H1 (cell line): ENCODE measurements around the gene TBCA. TPM values are rescaled to one million over a fixed set of nuclear protein-coding genes. Genes with fewer than 3 reads are reported as not detected.

Source experiments
- CTCF ChIA-PET: fragments of 300-600 bp; sonication (Branson Sonifier 250); formaldehyde crosslinking; loops from one replicate; lab custom pipeline; 2021; ENCODE audit not compliant: partially characterized antibody; lab: Charles Lee
- POLR2A ChIA-PET: fragments of 300-600 bp; sonication (Branson Sonifier 250); formaldehyde crosslinking; loops from one replicate; lab custom pipeline; 2021; ENCODE audit warnings: inconsistent platforms; ENCODE audit not compliant: partially characterized antibody; lab: Charles Lee
- DNase-seq, 2 experiments: peaks; one replicate each; pipeline versions ENCODE4 v3.0.0 to v3.0.0-alpha.2; 2010 to 2022; ENCODE audit warnings: low spot score in 2 of 2, low read depth in 1 of 2, mixed read lengths in 1 of 2
- FAIRE-seq: peaks from 2 replicates; lab custom pipeline; 2011; peaks lifted over from hg19 to GRCh38; lab: Jason Lieb, UNC
- H2AFZ ChIP-seq: 2 replicates; pipeline ENCODE4 v1.8.1; 2012; ENCODE audit warnings: low read length, inconsistent platforms
- H2AK5ac ChIP-seq: 2 replicates; pipeline ENCODE4 v1.6.1; 2013; ENCODE audit warnings: low read depth, low read length
- H2BK120ac ChIP-seq: replicated peaks from 2 replicates; pipeline ENCODE3; 2013; ENCODE audit warnings: low read depth, low read length, inconsistent platforms
- H2BK12ac ChIP-seq: 2 replicates; pipeline ENCODE4 v1.6.1; 2013; ENCODE audit warnings: low read depth, low read length
- H2BK15ac ChIP-seq: 2 replicates; pipeline ENCODE4 v1.6.1; 2013; ENCODE audit warnings: low read length
- H2BK20ac ChIP-seq: 2 replicates; pipeline ENCODE4 v1.6.1; 2013; ENCODE audit warnings: low read length
- H2BK5ac ChIP-seq: 2 replicates; pipeline ENCODE4 v1.6.1; 2013; ENCODE audit warnings: low read depth, low read length
- H3K14ac ChIP-seq: 2 replicates; pipeline ENCODE4 v1.6.1; 2013; ENCODE audit warnings: inconsistent platforms; ENCODE audit not compliant: insufficient read length
- H3K18ac ChIP-seq: 2 replicates; pipeline ENCODE4 v1.6.1; 2013; ENCODE audit warnings: low read length; ENCODE audit errors: extremely low read depth
- H3K23ac ChIP-seq: 2 replicates; pipeline ENCODE4 v1.6.1; 2013; ENCODE audit warnings: inconsistent platforms; ENCODE audit not compliant: insufficient read length
- H3K23me2 ChIP-seq: 2 replicates; pipeline ENCODE4 v1.6.1; 2013; ENCODE audit warnings: low read depth, low read length
- H3K27ac ChIP-seq: 2 replicates; pipeline ENCODE4 v1.6.1; 2011; ENCODE audit warnings: low read depth, low read length, inconsistent platforms
- H3K27me3 ChIP-seq, 4 experiments: replicated peaks in 1 of 4; 1 replicate in 1 of 4; 2 replicates in 3 of 4; pipeline versions ENCODE4 v1.6.1 to v1.8.1; 2011 to 2013; ENCODE audit warnings: low read length in 3 of 4, mild to moderate bottlenecking in 3 of 4, inconsistent platforms in 2 of 4, mixed read lengths in 2 of 4, moderate library complexity in 1 of 4; ENCODE audit not compliant: control insufficient read depth in 3 of 4, insufficient read depth in 3 of 4; ENCODE audit errors: extremely low read depth in 1 of 4
- H3K36me3 ChIP-seq, 4 experiments: 2 replicates each; pipeline versions ENCODE4 v1.6.1 to v1.8.1; 2011 to 2013; ENCODE audit warnings: mild to moderate bottlenecking in 4 of 4, low read length in 3 of 4, moderate library complexity in 2 of 4, control low read depth in 1 of 4, inconsistent platforms in 1 of 4; ENCODE audit not compliant: insufficient read depth in 4 of 4, control insufficient read depth in 2 of 4
- H3K4ac ChIP-seq: replicated peaks from 2 replicates; pipeline ENCODE3; 2013; ENCODE audit warnings: low read length, low read depth, mixed read lengths, inconsistent platforms; ENCODE audit not compliant: insufficient read length
- H3K4me1 ChIP-seq, 4 experiments: replicated peaks in 1 of 4; 1 replicate in 1 of 4; 2 replicates in 3 of 4; pipeline versions ENCODE4 v1.6.1 to v1.8.1; 2011 to 2013; ENCODE audit warnings: low read length in 3 of 4, inconsistent platforms in 2 of 4, mixed read lengths in 1 of 4; ENCODE audit not compliant: insufficient read depth in 4 of 4, control insufficient read depth in 3 of 4
- H3K4me2 ChIP-seq, 2 experiments: 2 replicates each; pipeline versions ENCODE4 v1.6.1 to v1.8.1; 2011 to 2013; ENCODE audit warnings: low read depth in 2 of 2, low read length in 2 of 2, control low read depth in 1 of 2, inconsistent platforms in 1 of 2, mild to moderate bottlenecking in 1 of 2; ENCODE audit not compliant: insufficient read depth in 1 of 2
- H3K4me3 ChIP-seq, 4 experiments: fragments of 200-600, 300-600 bp in 1 of 4; sonication (generic), shearing (Covaris generic), sonication (Bioruptor Twin) in 1 of 4; 2 replicates each; pipeline versions ENCODE4 v1.5.1 to v1.8.1; 2011 to 2016; ENCODE audit warnings: low read length in 4 of 4, low read depth in 3 of 4, control low read depth in 2 of 4, inconsistent platforms in 2 of 4, mild to moderate bottlenecking in 2 of 4, mixed read lengths in 1 of 4, moderate library complexity in 1 of 4; ENCODE audit not compliant: insufficient read depth in 2 of 4; ENCODE audit errors: extremely low read depth in 1 of 4
- H3K56ac ChIP-seq: replicated peaks from 2 replicates; pipeline ENCODE3; 2013; ENCODE audit warnings: low read depth, mild to moderate bottlenecking, mixed read lengths, low read length, inconsistent platforms; ENCODE audit not compliant: insufficient read length
- H3K79me1 ChIP-seq: 2 replicates; pipeline ENCODE4 v1.6.1; 2013; ENCODE audit warnings: low read depth, low read length, control low read depth
- H3K79me2 ChIP-seq, 2 experiments: 2 replicates each; pipeline versions ENCODE4 v1.6.1 to v1.8.1; 2012 to 2013; ENCODE audit warnings: low read length in 2 of 2, mild to moderate bottlenecking in 2 of 2, inconsistent platforms in 1 of 2; ENCODE audit not compliant: insufficient read depth in 2 of 2, control insufficient read depth in 1 of 2
- H3K9ac ChIP-seq, 4 experiments: replicated peaks in 1 of 4; 1 replicate in 1 of 4; 2 replicates in 3 of 4; pipeline versions ENCODE4 v1.6.1 to v1.8.1; 2011 to 2013; ENCODE audit warnings: low read depth in 3 of 4, low read length in 3 of 4, control low read depth in 2 of 4, mild to moderate bottlenecking in 2 of 4, moderate library complexity in 2 of 4, inconsistent platforms in 1 of 4; ENCODE audit errors: extremely low read depth in 1 of 4
- H3K9me3 ChIP-seq, 2 experiments: 2 replicates each; pipeline versions ENCODE4 v1.6.1 to v1.8.1; 2012 to 2013; ENCODE audit warnings: mild to moderate bottlenecking in 2 of 2, moderate library complexity in 2 of 2, control low read depth in 1 of 2, inconsistent platforms in 1 of 2, low read depth in 1 of 2, low read length in 1 of 2, mixed read lengths in 1 of 2; ENCODE audit not compliant: insufficient read depth in 2 of 2
- H4K20me1 ChIP-seq, 2 experiments: replicated peaks in 1 of 2; 2 replicates each; pipeline versions ENCODE3 to v1.8.1; 2011 to 2013; ENCODE audit warnings: inconsistent platforms in 2 of 2, low read length in 2 of 2, mild to moderate bottlenecking in 1 of 2; ENCODE audit not compliant: insufficient read depth in 2 of 2, control insufficient read depth in 1 of 2
- H4K5ac ChIP-seq: 2 replicates; pipeline ENCODE4 v1.6.1; 2013; ENCODE audit warnings: low read length, low read depth, mixed read lengths, inconsistent platforms; ENCODE audit not compliant: insufficient read length
- H4K8ac ChIP-seq: 2 replicates; pipeline ENCODE4 v1.8.0; 2013; ENCODE audit warnings: mild to moderate bottlenecking, moderate library complexity, low read length, inconsistent platforms; ENCODE audit not compliant: insufficient read depth; ENCODE audit errors: extremely low read depth
- H4K91ac ChIP-seq: replicated peaks from 2 replicates; pipeline ENCODE3; 2013; ENCODE audit warnings: low read length, mixed read lengths, inconsistent platforms; ENCODE audit not compliant: insufficient read length
- ASH2L ChIP-seq: fragments of 200-600, 300-600 bp; sonication (generic); IDR thresholded peaks from one replicate; pipeline ENCODE4 v1.7.1; 2017; ENCODE audit warnings: low read length
- CTCF ChIP-seq, 3 experiments: IDR thresholded peaks; 1 replicate in 2 of 3; 2 replicates in 1 of 3; pipeline versions ENCODE4 v1.5.1 to v1.6.1; 2011; ENCODE audit warnings: low read length in 3 of 3, mild to moderate bottlenecking in 3 of 3, inconsistent platforms in 2 of 3, low read depth in 1 of 3, moderate library complexity in 1 of 3; ENCODE audit not compliant: insufficient read depth in 1 of 3; ENCODE audit errors: control extremely low read depth in 1 of 3
- EZH2 ChIP-seq: fragments of 200-600 bp; sonication (generic); IDR thresholded peaks from 2 replicates; pipeline ENCODE4 v1.7.1; 2012; ENCODE audit warnings: low read depth, mild to moderate bottlenecking, moderate library complexity, low read length, inconsistent platforms; ENCODE audit not compliant: severe bottlenecking
- MAFK ChIP-seq: IDR thresholded peaks from 2 replicates; pipeline ENCODE4 v1.6.1; 2012; ENCODE audit warnings: low read depth, mild to moderate bottlenecking, improper control_type of control experiment, low read length
- POLR2AphosphoS5 ChIP-seq: IDR thresholded peaks from 2 replicates; pipeline ENCODE4 v1.6.1; 2011; ENCODE audit warnings: low read depth, low read length
- RAD21 ChIP-seq, 2 experiments: IDR thresholded peaks in 1 of 2; conservative IDR thresholded peaks in 1 of 2; 2 replicates each; pipeline ENCODE4 v1.6.1; 2011; ENCODE audit warnings: low read depth in 2 of 2, low read length in 2 of 2, improper control_type of control experiment in 1 of 2, inconsistent platforms in 1 of 2, mild to moderate bottlenecking in 1 of 2, moderate library complexity in 1 of 2
- SIX5 ChIP-seq: IDR thresholded peaks from 2 replicates; pipeline ENCODE4 v1.6.1; 2011; ENCODE audit warnings: mild to moderate bottlenecking, low read depth, low read length
- SUZ12 ChIP-seq: fragments of 200-600 bp; sonication (generic); IDR thresholded peaks from 2 replicates; pipeline ENCODE4 v1.6.1; 2012; ENCODE audit warnings: mild to moderate bottlenecking, inconsistent platforms, low read length, moderate library complexity, mixed read lengths
- TEAD4 ChIP-seq: IDR thresholded peaks from 2 replicates; pipeline ENCODE4 v1.6.1; 2012; ENCODE audit warnings: low read depth, low read length, inconsistent platforms, mixed read lengths
- WGBS, 2 experiments: shearing (Covaris generic) in 1 of 2; methylation state at CpG; one replicate each; pipeline versions ENCODE4 v1.1.6 to v1.1.7; 2013 to 2015; ENCODE audit warnings: low lambda C conversion rate in 2 of 2, mixed read lengths in 2 of 2, inconsistent platforms in 1 of 2, low coverage in 1 of 2, missing lambda C conversion rate in 1 of 2; ENCODE audit not compliant: insufficient replicate concordance in 2 of 2, insufficient coverage in 1 of 2, insufficient read length in 1 of 2; ENCODE audit errors: extremely low coverage in 1 of 2, missing lambda C conversion rate in 1 of 2; 5-methylcytosine and 5-hydroxymethylcytosine counted together
- polyA plus RNA-seq, 7 experiments: library from polyadenylated mRNA; depleted of rRNA in 3 of 7; stranded (reverse) in 5 of 7; unstranded in 2 of 7; fragments of >200 nt in 5 of 7; fragments of 200-250 nt in 2 of 7; gene quantifications; 1 replicate in 5 of 7; 2 replicates in 1 of 7; 4 replicates in 1 of 7; pipeline versions ENCODE4 v1.2.1 to v1.2.3, GENCODE V29; 2011 to 2013; ENCODE audit warnings: missing spikeins in 2 of 7, mixed read lengths in 2 of 7
- total RNA-seq: library from RNA; stranded (reverse); fragmentation: NEBNext Ultra II Directional; extraction: Animal tissue kit (Norgen Biotek cat#: 25700); gene quantifications from 2 replicates; pipeline ENCODE4 v1.2.1, GENCODE V29; 2021

TBCA gene
- total and polyA plus RNA-seq, 2 of the 8 experiments (the other 6 are each of a cell fraction or from before 2014, with no cell fraction given) = 55.7 to 320 TPM

DNA sequence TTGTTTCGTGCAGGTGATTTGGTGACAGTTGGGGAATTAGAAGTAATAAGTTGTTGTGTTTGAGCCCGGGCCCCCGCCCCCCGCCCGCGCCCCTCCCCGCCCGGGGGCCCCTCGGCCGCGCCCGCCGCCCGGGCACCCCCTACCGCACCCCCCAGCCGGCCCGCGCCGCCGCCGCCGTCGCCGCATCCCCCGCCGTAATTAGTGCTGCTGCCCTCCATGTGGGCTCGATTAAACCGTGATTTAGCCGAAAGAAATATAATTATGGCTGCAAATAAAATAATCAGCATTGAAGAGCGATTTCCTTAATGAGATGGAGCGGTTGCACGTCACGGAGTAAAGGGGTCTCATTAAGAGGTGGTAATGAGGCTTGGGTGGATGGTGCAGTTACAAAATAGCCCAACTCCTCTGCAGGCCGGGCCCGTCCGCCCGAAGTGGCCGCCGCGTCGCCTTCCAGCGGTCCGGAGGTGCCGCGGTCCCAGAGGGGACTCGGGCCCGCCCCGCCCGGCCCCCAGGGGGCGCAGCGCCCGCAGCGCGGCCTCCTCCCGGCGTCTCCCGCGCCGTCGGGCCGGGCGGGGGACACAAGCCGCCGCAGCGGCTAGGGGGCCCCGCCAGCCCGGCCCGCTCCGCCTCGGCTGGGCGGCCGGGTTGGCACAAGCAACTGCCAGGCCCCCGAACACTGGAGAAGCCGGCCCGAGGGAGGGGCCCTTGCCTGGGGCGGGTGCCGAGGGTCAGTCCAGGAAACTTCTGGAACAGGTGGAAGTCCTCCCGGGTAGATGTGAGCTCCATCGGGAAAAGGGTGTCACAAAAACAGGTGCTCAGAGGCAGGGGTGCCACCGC is 130.8 kb downstream of the TBCA start:
- Histone ChIP-seq H3K4me1 (peaks cover 3 to 12% (median 6%) of the 10 kb centered on the region in 4 experiments), H4K5ac (no peak overlapping the region), H3K27ac (no peak overlapping the region), H3K14ac (no peak overlapping the region), H2BK15ac (no peak overlapping the region), H2BK5ac (no peak overlapping the region), H3K79me2 (no peaks in the 10 kb centered on the region), H3K23ac (no peak overlapping the region), H3K9me3 (no peaks in the 10 kb centered on the region), H3K18ac (no peak overlapping the region; the same call in 1 of the 2 replicates), H3K23me2 (peaks cover 5% of the 10 kb centered on the region), H2BK20ac (no peak overlapping the region), H2BK12ac (no peak overlapping the region), H2BK120ac (no peak overlapping the region), H3K36me3 (no peaks in the 10 kb centered on the region), H3K56ac (no peak overlapping the region), H3K4ac (no peak overlapping the region), H4K20me1 (peaks cover 11 to 19% of the 10 kb centered on the region in 2 experiments), H3K4me2 (peak overlapping the region; percentile 62 to 87), H4K91ac (no peak overlapping the region), H2AFZ (no peak overlapping the region), H4K8ac (no peak overlapping the region), H2AK5ac (no peak overlapping the region), H3K4me3 (peak overlapping the region in 3 of 4 experiments; percentile 26 to 60 (median 36); a peak in 4 of 8 replicates), H3K27me3 (peaks cover 63 to 84% (median 84%) of the 10 kb centered on the region in 4 experiments), H3K79me1 (no peaks in the 10 kb centered on the region), H3K9ac (no peak overlapping the region)
- POLR2A ChIA-PET = no interaction called here
- DNase-seq = peak in 1 of 2 experiments; percentile 77
- CTCF ChIA-PET = interaction anchor here (0.7 to 1.7 kb wide), 9 partner anchors 13 to 204 kb away, joined by 3 to 5 read pairs (median 3); no protein-coding TSS in a partner anchor
- no peak for TF ChIP-seq TEAD4
- no peak for TF ChIP-seq MAFK
- TF ChIP-seq SIX5 = no peak
- no peak for TF ChIP-seq ASH2L
- TF ChIP-seq POLR2AphosphoS5 = no peak
- peak; percentile 49 to 55 (median 51) for TF ChIP-seq CTCF (IDR thresholded peaks at IDR 0.05; ENCODE audit: control extremely low read depth in 1 of 3, insufficient read depth in 1 of 3, low read depth in 1 of 3, low read length in 3 of 3)
- peak; percentile 21 to 66; a peak in 3 of 4 replicates for TF ChIP-seq RAD21 (IDR thresholded peaks at IDR 0.05 in 1 of 2, conservative IDR thresholded peaks at IDR 0.05 in 1 of 2; ENCODE audit: low read depth in 2 of 2, low read length in 2 of 2)
- peak; percentile 53 for TF ChIP-seq EZH2
- TF ChIP-seq SUZ12 = peak; percentile 58
- FAIRE-seq = no peak
- 3% methylated on average over 44 of the region's 80 CpGs; no CpG with 5 or more reads in 1 of the 2 experiments for WGBS, 2 experiments
